Activated CD4-positive, CD25-positive, alpha-beta regulatory T cell (primary cell): ENCODE results near the gene RRAGC.
A peak's percentile ranks its signal among the peaks of the same experiment; 100 is the strongest.

Experiments used
- DNase-seq, 4 experiments: peaks; one replicate each; lab custom pipeline; 2025; lab: John Stamatoyannopoulos, UW

RRAGC gene

GRCh38 chr1:38859561-38860453 lies at the start of gene RRAGC:
Gene RRAGC, minus strand, starts transcription at chr1:38859772. Its CDS starts 126 bp downstream, at chr1:38859646.
- peak; percentile 95 to 98 (median 97) for DNase-seq

- DNase-seq = no peak
These were observed 49.2 kb upstream of the RRAGC start for GRCh38 chr1:38908821-38909220.

DNA sequence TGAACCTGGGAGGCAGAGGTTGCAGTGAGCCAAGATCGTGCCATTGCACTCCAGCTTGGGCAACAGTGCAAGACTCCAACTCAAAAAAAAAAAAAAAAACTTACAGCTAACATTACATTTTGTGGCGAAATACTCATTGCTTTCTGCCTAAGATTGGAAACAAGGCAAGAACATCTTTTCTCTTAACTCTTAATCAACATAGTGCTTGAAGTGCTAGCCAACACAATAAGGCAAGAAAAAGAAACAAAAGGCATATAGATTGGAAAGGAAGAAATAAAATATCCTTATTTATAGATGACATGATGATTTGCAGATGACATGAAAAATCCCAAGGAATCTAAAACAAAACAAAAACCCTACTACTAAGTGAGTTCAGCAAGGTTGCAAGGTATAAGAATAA lies 46.4 kb upstream of the RRAGC start:
- DNase-seq = no peak

- DNase-seq = no peak
These were observed 40.0 kb upstream of the RRAGC start for GRCh38 chr1:38899560-38899959.

DNA sequence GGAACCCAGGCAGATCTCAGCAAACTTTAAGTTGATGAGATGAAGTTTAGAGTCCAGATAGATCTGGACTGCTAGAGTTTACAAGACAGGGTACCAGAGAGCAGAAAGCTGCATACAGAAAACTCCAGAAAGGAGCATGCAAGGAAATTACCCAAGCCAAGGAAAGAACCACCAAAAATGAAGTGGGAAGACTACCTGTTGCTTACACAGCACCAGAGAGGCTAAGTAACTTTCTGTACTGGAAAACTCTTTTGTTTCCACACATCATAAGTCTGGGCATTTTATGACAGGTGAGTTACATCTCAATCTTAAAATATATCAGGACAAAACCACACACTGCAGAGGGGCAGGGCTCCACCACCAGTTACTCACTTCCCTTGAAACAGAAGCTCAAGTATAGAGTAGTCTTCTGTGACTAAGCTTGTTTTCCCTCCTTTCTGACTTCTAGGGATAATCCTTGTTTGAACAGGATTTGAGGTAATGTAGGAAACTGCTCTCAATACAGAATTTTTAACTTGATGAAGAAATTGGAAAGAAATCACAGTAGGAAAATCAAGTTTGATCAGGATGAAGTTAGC lies 39.2 kb upstream of the RRAGC start:
- no peak for DNase-seq

GRCh38 chr1:38896169-38896568 lies 36.6 kb upstream of the RRAGC start:
- no peak for DNase-seq

- no peak for DNase-seq
These were observed 33.4 kb upstream of the RRAGC start for GRCh38 chr1:38892976-38893375.

DNA sequence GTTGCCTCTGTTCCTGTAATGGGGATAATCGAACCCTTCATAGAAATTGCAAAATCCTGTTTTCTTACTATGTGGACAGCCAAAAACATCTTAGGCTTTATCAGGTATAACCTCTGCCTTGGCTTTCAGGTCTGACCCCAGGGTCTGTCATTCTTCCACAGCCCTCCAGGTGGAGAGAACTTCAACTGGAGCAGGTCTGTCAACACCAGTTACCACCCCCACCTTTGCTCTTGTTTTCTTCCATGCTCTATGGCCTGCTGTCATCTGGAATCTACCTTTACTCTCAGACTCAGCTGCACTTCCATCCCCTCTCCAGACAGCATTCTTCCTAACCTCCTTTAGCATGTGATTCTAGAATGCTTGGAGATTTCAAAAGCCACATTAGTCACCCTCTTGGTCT lies 32.2 kb upstream of the RRAGC start:
- DNase-seq = no peak

DNA sequence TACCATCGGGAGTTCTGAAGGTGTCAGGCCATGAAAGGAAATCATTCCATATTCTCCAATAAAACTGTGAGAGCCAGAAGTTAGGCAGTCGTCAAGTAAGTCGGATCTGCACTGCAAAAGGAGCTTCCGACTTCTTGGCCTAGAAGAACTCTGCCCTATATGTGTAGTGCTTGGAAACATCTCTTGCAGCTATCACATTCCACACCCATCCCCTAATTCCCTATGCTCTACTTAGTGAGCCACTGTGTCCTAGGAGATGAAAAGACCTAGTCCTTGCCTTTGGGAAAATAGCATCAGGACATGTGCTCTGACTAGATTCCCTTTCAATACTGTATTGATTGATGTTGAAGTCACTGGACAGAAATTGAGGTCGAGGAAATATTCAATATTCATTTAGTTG lies 30.0 kb upstream of the RRAGC start:
- DNase-seq = no peak

DNA sequence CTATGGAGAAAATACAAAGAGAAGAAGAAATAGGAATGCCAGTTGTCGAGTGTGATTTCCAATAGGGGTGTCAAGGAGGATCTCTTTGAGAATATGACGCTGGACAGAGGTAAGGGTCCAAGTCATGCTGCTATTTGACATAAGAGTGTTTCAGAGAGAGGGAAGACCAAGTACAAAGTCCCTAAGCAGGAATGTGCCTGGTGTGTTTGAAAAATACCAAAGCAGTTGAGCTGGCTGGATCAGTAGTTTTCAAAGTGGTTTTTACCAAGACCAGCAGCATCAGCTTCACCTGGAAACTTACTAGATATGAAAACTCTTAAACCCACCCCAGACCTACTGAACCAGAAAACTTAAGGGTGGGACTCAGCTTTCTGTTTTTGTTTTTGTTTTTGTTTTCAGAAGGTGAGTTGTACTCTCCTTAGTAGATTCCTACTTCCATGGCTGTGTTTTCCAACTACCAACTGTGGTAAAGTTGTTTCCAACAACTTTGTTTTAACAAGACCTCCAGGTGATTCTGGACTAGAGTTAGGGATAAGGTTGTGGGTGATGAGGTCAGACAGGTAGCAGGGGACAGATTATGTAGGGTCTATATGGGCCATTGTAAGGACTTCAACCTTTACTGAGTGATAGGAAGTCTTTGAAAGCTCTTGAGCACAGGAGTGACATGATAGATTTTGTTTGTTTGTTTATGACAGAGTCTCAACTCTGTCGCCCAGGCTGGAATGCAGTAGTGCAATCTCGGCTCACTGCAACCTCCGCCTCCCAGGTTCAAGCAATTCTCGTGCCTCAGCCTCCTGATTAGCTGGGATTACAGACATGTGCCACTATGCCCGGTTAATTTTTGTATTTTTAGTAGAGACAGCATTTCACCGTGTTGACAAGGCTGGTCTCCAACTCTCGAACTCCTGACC lies 29.1 kb upstream of the RRAGC start:
- DNase-seq = no peak

- DNase-seq = no peak
These were observed 25.5 kb upstream of the RRAGC start for GRCh38 chr1:38885092-38885491.

GRCh38 chr1:38881487-38881886 lies 21.9 kb upstream of the RRAGC start, which contains the start of gene GJA9:
Gene GJA9, minus strand, starts transcription at chr1:38881587. Its CDS starts 5,489 bp downstream, at chr1:38876098.
- no peak for DNase-seq

GRCh38 chr1:38875811-38876210 lies 16.2 kb upstream of the RRAGC start:
- DNase-seq = no peak

DNA sequence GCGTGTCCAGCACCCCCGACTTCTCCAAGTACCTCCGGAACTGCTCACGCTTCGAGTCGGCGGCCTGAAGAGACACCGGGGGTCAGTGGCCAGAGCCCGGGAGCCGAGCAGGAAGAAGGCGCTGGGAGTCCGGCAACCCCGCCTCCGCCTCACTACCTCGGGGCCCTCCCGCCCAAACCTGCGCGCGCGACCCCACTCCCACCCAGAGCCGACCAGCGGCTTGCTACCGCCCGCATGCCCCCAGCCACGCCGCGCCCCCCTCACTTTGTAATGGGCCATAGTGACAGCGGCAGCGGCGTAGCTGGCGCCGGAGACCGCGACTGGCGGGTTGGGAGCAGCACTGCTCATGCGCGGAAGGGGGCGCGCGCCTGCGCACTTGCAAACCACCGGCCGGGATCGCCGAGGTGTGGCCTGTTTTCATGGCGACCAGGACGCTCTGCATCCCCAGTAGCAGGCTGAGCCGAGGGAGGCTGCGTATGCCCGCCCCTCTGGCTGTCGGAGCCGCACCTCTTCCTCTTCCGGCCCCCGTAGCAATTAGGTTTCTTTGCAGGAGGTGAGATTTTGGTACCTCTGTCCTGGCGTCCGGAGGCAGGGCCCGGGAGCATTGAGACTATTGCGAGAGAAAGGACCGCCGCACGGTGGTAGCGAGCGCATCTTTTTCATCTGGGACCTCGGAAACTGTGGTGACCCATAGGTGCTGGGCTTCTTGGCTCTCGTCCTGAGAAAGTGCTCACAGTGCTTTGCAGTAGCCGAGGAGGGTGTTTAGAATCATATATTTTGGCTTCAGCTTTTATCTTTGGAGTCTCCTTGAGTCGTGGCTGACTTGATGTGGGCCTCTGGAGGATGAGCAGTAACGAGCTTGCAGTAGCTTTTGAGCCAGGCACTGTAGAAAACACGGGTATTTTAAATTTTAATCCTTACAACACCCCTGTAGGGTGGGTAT lies 13.7 kb upstream of the RRAGC start, which contains the start of gene MYCBP:
MYCBP (minus strand) TSS at position 322 of the 943 bp plus-strand sequence; CDS start at position 279, 43 bp downstream.
- peak; percentile 88 to 95 (median 94) for DNase-seq

DNA sequence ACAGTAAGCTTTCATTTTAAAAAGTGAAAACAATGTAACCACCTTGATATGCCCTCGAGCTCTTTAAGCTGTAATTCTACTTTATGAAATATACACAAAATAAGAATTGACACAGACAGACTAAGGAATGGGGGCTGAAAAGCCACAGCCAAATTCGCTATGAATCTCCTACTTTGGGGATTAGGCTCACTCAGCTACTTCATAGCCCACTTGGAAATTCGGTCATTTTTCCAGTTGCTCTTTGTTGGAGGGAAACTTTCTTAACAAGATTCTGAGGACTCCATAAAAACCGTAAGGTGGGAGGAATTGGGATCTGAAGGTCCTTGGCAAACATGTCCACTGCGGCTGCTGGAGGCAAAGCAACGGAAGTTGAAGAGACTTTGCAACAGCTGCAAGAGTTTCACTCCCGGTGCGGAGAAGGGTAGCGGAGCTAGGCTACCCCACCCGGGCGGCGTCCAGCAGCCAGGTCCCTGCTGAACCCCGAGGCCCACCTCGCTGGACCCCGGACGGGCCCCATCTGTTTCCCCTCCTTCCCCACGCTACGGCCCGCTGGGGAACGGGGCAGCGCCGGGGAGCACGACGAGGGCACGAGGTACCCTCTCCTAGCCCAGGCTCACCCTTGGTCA lies 12.9 kb upstream of the RRAGC start:
- peak in 2 of 4 experiments; percentile 24 to 26 for DNase-seq

DNA sequence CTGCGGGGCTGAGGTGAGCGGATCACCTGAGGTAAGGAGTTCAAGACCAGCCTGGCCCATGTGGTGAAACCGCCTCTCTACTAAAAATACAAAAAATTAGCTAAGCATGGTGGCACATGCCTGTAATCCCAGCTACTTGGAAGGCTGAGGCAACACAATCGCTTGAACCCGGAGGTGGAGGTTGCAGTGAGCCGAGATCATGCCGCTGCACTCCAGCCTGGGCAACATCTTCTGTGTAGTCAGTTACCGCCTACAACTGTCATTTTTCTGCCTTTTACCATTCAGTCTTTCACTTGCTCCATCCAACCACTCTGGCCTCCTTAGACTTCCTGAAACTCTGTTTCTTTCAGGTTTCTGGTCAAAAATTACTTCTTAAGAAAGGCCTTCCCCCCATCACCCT lies 11.4 kb upstream of the RRAGC start:
- DNase-seq = no peak

- DNase-seq = no peak
These were observed 7.6 kb upstream of the RRAGC start for GRCh38 chr1:38867208-38867607.

GRCh38 chr1:38865112-38865715 lies 5.6 kb upstream of the RRAGC start:
- no peak for DNase-seq

DNA sequence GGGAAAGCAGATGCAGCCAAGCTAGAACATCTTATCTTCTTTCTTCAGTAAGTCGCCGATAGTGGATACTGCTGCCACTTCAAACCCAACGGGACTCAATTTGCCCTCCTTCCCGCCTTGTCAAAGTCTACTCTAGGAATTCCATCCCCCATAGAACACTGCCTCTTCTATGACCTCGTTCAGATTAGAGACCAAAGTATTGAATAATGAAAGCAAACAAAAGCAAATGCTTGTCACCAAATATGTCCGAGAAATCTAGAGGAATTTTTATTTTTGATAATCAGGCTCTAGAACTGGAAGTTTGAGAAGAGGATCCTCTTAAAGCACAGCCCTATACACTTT lies 853 bp upstream of the RRAGC start:
- DNase-seq = no peak
